Spleen (tissue), 11 donors: Measurements from ENCODE around the gene TRAPPC6A. TPM values are rescaled to one million over a fixed set of nuclear protein-coding genes. Genes with fewer than 3 reads are reported as not detected.

Experiments
- DNase-seq: peaks from one replicate; pipeline ENCODE4 v3.0.0-alpha.2; 2020
- H3K27ac ChIP-seq, 8 donors: fragments of 200-600 bp; sonication (generic) in 7 of 8; 1 replicate in 4 of 8; 2 replicates in 4 of 8; pipeline versions ENCODE4 v1.5.0 to v1.8.0; 2016 to 2021; ENCODE audit warnings: inconsistent platforms in 4 of 8, mild to moderate bottlenecking in 4 of 8, moderate library complexity in 1 of 8
- H3K27me3 ChIP-seq, 7 donors: fragments of 200-600 bp; sonication (generic) in 6 of 7; replicated peaks in 1 of 7; 1 replicate in 4 of 7; 2 replicates in 3 of 7; pipeline versions ENCODE4 v1.5.0 to v1.8.0; 2016 to 2021; ENCODE audit warnings: inconsistent platforms in 3 of 7, mild to moderate bottlenecking in 1 of 7
- H3K36me3 ChIP-seq, 6 donors: fragments of 200-600 bp; sonication (generic) in 5 of 6; 1 replicate in 4 of 6; 2 replicates in 2 of 6; pipeline versions ENCODE4 v1.5.0 to v1.8.0; 2016 to 2021; ENCODE audit warnings: inconsistent platforms in 2 of 6
- H3K4me1 ChIP-seq, 6 donors: fragments of 200-600 bp; sonication (generic) in 5 of 6; 1 replicate in 3 of 6; 2 replicates in 3 of 6; pipeline versions ENCODE4 v1.5.0 to v1.8.0; 2016 to 2021; ENCODE audit warnings: inconsistent platforms in 3 of 6
- H3K4me3 ChIP-seq, 8 donors: fragments of 200-600 bp; sonication (generic) in 7 of 8; 1 replicate in 4 of 8; 2 replicates in 4 of 8; pipeline versions ENCODE4 v1.5.0 to v1.8.0; 2016 to 2021; ENCODE audit warnings: inconsistent platforms in 4 of 8, mild to moderate bottlenecking in 4 of 8, moderate library complexity in 2 of 8
- H3K9me3 ChIP-seq, 8 donors: fragments of 200-600 bp; sonication (generic) in 7 of 8; 1 replicate in 4 of 8; 2 replicates in 4 of 8; pipeline versions ENCODE4 v1.5.0 to v1.8.0; 2016 to 2021; ENCODE audit warnings: inconsistent platforms in 4 of 8
- CTCF ChIP-seq, 11 experiments: fragments of 200-600 bp in 7 of 11; fragments of 450-650 bp in 4 of 11; sonication (generic) in 4 of 11; IDR thresholded peaks in 8 of 11; conservative IDR thresholded peaks in 3 of 11; 1 replicate in 7 of 11; 2 replicates in 4 of 11; pipeline versions ENCODE4 v1.4.0 to v1.8.0; 2016 to 2021; ENCODE audit warnings: antibody characterized with exemption in 11 of 11, inconsistent platforms in 4 of 11, mild to moderate bottlenecking in 1 of 11
- POLR2A ChIP-seq, 3 donors: fragments of 450-650 bp; IDR thresholded peaks; one replicate each; pipeline ENCODE4 v1.5.1; 2017; ENCODE audit warnings: antibody characterized with exemption in 3 of 3, mild to moderate bottlenecking in 1 of 3
- POLR2AphosphoS5 ChIP-seq, 3 donors: sonication (generic); formaldehyde crosslinking; IDR thresholded peaks; one replicate each; pipeline ENCODE4 v1.5.1; 2017; ENCODE audit warnings: antibody characterized with exemption in 3 of 3
- WGBS, 5 donors: extraction: QIAGEN DNeasy Blood & Tissue Kit in 3 of 5; methylation state at CpG; one replicate each; pipeline versions ENCODE4 v1.1.5 to v1.1.7; 2013 to 2018; 5-methylcytosine and 5-hydroxymethylcytosine counted together
- intact Hi-C: fragments of 100-400 bp; cut with DNase I; formaldehyde crosslinking; loops from one replicate; pipeline ENCODE4 v1.15.0; 2023; ENCODE audit warnings: low total_unique reads
- polyA plus RNA-seq, 3 donors: library from polyadenylated mRNA; stranded (reverse); fragments of 200-250 nt; gene quantifications; one replicate each; pipeline ENCODE4 v1.2.1, GENCODE V29; 2013
- total RNA-seq, 7 donors: library from RNA; depleted of rRNA in 3 of 7; stranded (reverse); fragments of >200 nt in 3 of 7; fragmentation: NEBNext Ultra II Directional in 4 of 7; extraction: Animal tissue kit (Norgen Biotek cat#: 25700) in 4 of 7; gene quantifications; one replicate each; pipeline versions ENCODE4 v1.1.0 to v1.2.1, GENCODE V29; 2016 to 2021
- donor health status: healthy with polysubstance abuse.
- donor health status: DM: no; HTN: no; CAD: no; lungs with moderate emphysema.
- donor health status: DM: no; HTN: no; CAD: no.
- donor health status: Bipolar disorder and iron deficiency.
- donor health status: healthy.
- donor health status: DM: no; HTN: no; CAD: no.
- donor health status: DM: yes; HTN: yes; CAD: no.

TRAPPC6A gene
- total and polyA plus RNA-seq, 10 donors: 25.9 to 109 (median 39.8) TPM

- 93 to 98% (median 95%) methylated on average over 38 to 52 of the region's 54 CpGs for WGBS, 5 donors
- TF ChIP-seq CTCF (IDR thresholded peaks at IDR 0.05 in 8 of 11, conservative IDR thresholded peaks at IDR 0.05 in 3 of 11) (no peak), POLR2A (IDR thresholded peaks at IDR 0.05) (no peak), POLR2AphosphoS5 (IDR thresholded peaks at IDR 0.05) (no peak)
- Histone ChIP-seq H3K36me3 (peaks cover 0 to 85% (median 48%) of the 10 kb centered on the region in 6 donors), H3K9me3 (no peaks in the 10 kb centered on the region), H3K4me3 (no peak overlapping the region), H3K27ac (no peak overlapping the region), H3K27me3 (peaks cover 0 to 2% (median 0%) of the 10 kb centered on the region in 7 donors), H3K4me1 (no peaks in the 10 kb centered on the region)
- intact Hi-C loops: no loop called here
- DNase-seq: no peak
Measured at GRCh38 chr19:45145270-45146189, 32.5 kb downstream of the TRAPPC6A start.

GRCh38 chr19:45144431-45145269 lies 33.4 kb downstream of the TRAPPC6A start:
- no peak for TF ChIP-seq POLR2AphosphoS5 (IDR thresholded peaks at IDR 0.05)
- TF ChIP-seq POLR2A (IDR thresholded peaks at IDR 0.05): no peak
- TF ChIP-seq CTCF (IDR thresholded peaks at IDR 0.05 in 8 of 11, conservative IDR thresholded peaks at IDR 0.05 in 3 of 11): no peak
- Histone ChIP-seq H3K4me3 (no peak overlapping the region), H3K4me1 (no peaks in the 10 kb centered on the region), H3K9me3 (no peaks in the 10 kb centered on the region), H3K36me3 (peaks cover 0 to 94% (median 50%) of the 10 kb centered on the region in 6 donors), H3K27me3 (no peaks in the 10 kb centered on the region), H3K27ac (no peak overlapping the region)
- 95 to 97% (median 97%) methylated on average over 45 to 53 of the region's 53 CpGs for WGBS, 5 donors
- DNase-seq: no peak
- intact Hi-C loops: no loop called here

GRCh38 chr19:45142726-45143110 lies 35.3 kb downstream of the TRAPPC6A start:
- 90 to 95% (median 91%) methylated on average over 9 of the region's 9 CpGs for WGBS, 5 donors
- Histone ChIP-seq H3K9me3 (no peaks in the 10 kb centered on the region), H3K4me1 (peaks cover 0 to 11% (median 6%) of the 10 kb centered on the region in 6 donors), H3K4me3 (no peak overlapping the region), H3K36me3 (peaks cover 0 to 81% (median 50%) of the 10 kb centered on the region in 6 donors), H3K27me3 (no peaks in the 10 kb centered on the region), H3K27ac (no peak overlapping the region)
- TF ChIP-seq CTCF (IDR thresholded peaks at IDR 0.05 in 8 of 11, conservative IDR thresholded peaks at IDR 0.05 in 3 of 11): no peak
- TF ChIP-seq POLR2AphosphoS5 (IDR thresholded peaks at IDR 0.05): no peak
- no peak for TF ChIP-seq POLR2A (IDR thresholded peaks at IDR 0.05)
- intact Hi-C loops: no loop called here
- no peak for DNase-seq
